Upper lobe of left lung (tissue), 4 donors: ENCODE results near the gene FRMD3.

Experiments used
- POLR2A ChIP-seq, 4 donors: fragments of 450-650 bp; IDR thresholded peaks; one replicate each; pipeline ENCODE4 v1.5.1; 2016 to 2017; ENCODE audit warnings: antibody characterized with exemption in 4 of 4, mild to moderate bottlenecking in 2 of 4
- POLR2AphosphoS5 ChIP-seq, 2 donors: sonication (generic); formaldehyde crosslinking; IDR thresholded peaks; one replicate each; pipeline ENCODE4 v1.5.1; 2017; ENCODE audit warnings: antibody characterized with exemption in 2 of 2
- TF ChIP-seq, protein P1 (sequence below), 6 experiments: fragments of 450-650 bp in 4 of 6; fragments of 200-600 bp in 2 of 6; sonication (generic) in 2 of 6; IDR thresholded peaks; one replicate each; pipeline ENCODE4 v1.5.1; 2016 to 2019; ENCODE audit warnings: antibody characterized with exemption in 6 of 6

DNA sequence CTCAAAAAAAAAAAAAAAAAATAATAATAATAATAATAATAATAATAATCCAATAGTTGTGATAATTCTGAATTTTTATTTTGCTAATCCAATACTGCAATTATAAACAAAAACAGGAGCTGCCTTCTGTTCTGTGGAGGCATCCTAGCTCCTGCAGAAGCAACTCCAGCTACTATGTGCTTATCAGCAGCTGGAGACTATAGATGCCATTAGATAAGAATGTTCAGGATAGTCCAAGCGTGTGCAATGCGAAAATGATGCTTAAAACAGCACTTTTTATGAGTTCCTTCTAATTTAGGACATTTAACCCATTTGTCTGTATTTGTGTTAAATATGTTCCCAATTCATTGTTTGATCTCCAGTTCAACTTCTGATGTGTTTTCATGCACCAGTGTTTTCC lies 254.7 kb downstream of the FRMD3 start:
- no peak for TF ChIP-seq POLR2AphosphoS5 (IDR thresholded peaks at IDR 0.05)
- TF ChIP-seq, protein P1, sequence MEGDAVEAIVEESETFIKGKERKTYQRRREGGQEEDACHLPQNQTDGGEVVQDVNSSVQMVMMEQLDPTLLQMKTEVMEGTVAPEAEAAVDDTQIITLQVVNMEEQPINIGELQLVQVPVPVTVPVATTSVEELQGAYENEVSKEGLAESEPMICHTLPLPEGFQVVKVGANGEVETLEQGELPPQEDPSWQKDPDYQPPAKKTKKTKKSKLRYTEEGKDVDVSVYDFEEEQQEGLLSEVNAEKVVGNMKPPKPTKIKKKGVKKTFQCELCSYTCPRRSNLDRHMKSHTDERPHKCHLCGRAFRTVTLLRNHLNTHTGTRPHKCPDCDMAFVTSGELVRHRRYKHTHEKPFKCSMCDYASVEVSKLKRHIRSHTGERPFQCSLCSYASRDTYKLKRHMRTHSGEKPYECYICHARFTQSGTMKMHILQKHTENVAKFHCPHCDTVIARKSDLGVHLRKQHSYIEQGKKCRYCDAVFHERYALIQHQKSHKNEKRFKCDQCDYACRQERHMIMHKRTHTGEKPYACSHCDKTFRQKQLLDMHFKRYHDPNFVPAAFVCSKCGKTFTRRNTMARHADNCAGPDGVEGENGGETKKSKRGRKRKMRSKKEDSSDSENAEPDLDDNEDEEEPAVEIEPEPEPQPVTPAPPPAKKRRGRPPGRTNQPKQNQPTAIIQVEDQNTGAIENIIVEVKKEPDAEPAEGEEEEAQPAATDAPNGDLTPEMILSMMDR (IDR thresholded peaks at IDR 0.05) = no peak
- no peak for TF ChIP-seq POLR2A (IDR thresholded peaks at IDR 0.05)
